ENCODE results near the gene PRR23A.

GRCh38 chr3:139020868-139021234 lies 14.8 kb upstream of the PRR23A start, which contains the start of gene PRR23B:
- no peak for TF ChIP-seq CTCF (IDR thresholded peaks at IDR 0.05)
- no peak for TF ChIP-seq POLR2A (IDR thresholded peaks at IDR 0.05)
